AG10803 (cell line): ENCODE measurements around the gene BCAS3.
"Not testable (repeated sequence)": the region's sequence is repeated elsewhere in the genome, so short reads cannot be mapped to it uniquely, and the experiment has no call there.

ENCODE experiments used
- DNase-seq: peaks from one replicate; pipeline ENCODE4 v3.0.0; 2010; ENCODE audit warnings: low read depth
- H3K4me3 ChIP-seq: 2 replicates; pipeline ENCODE4 v1.5.1; 2011; ENCODE audit warnings: mild to moderate bottlenecking, low read length, control low read depth
- CTCF ChIP-seq: conservative IDR thresholded peaks from 2 replicates; pipeline ENCODE4 v1.5.1; 2011; ENCODE audit warnings: mild to moderate bottlenecking, low read length, control low read depth, inconsistent platforms

The BCAS3 gene

GRCh38 chr17:60750640-60751039, 73.0 kb downstream of the BCAS3 start:
- no peak for TF ChIP-seq CTCF
- DNase-seq = no peak

GRCh38 chr17:60751884-60752283, 74.2 kb downstream of the BCAS3 start:
- no peak for DNase-seq
- TF ChIP-seq CTCF = no peak
- H3K4me3 ChIP-seq = no peak overlapping the region

More at GRCh38 chr17:60750640-60751039, 73.0 kb downstream of the BCAS3 start:
- no peak overlapping the region for H3K4me3 ChIP-seq

- TF ChIP-seq CTCF = no peak
- no peak for DNase-seq
- no peak overlapping the region for H3K4me3 ChIP-seq
These were observed 75.4 kb downstream of the BCAS3 start for GRCh38 chr17:60752873-60753577.

- TF ChIP-seq CTCF = no peak
- no peak for DNase-seq
- no peak overlapping the region for H3K4me3 ChIP-seq
These were observed 76.5 kb downstream of the BCAS3 start for GRCh38 chr17:60754057-60754604.

GRCh38 chr17:60756798-60757197, 79.1 kb downstream of the BCAS3 start:
- not testable (repeated sequence) for H3K4me3 ChIP-seq, DNase-seq

GRCh38 chr17:60757437-60757836, 79.8 kb downstream of the BCAS3 start:
- no peak for DNase-seq
- H3K4me3 ChIP-seq = no peak overlapping the region
- no peak for TF ChIP-seq CTCF

- no peak for DNase-seq
- TF ChIP-seq CTCF = no peak
These were observed 82.1 kb downstream of the BCAS3 start for GRCh38 chr17:60759756-60760155.

GRCh38 chr17:60761301-60761700, 83.7 kb downstream of the BCAS3 start:
- not testable (repeated sequence) for DNase-seq, H3K4me3 ChIP-seq

More at GRCh38 chr17:60759756-60760155, 82.1 kb downstream of the BCAS3 start:
- H3K4me3 ChIP-seq = no peak overlapping the region
